Measurements from ENCODE around the gene SZRD1. TPM values are rescaled to one million over a fixed set of nuclear protein-coding genes. Genes with fewer than 3 reads are reported as not detected.

SZRD1 gene
- total and polyA plus RNA-seq, 9 of the 15 experiments (the other 6 are each of a cell fraction or from before 2014, with no cell fraction given), result 3.9 to 149 (median 82.5) TPM

DNA sequence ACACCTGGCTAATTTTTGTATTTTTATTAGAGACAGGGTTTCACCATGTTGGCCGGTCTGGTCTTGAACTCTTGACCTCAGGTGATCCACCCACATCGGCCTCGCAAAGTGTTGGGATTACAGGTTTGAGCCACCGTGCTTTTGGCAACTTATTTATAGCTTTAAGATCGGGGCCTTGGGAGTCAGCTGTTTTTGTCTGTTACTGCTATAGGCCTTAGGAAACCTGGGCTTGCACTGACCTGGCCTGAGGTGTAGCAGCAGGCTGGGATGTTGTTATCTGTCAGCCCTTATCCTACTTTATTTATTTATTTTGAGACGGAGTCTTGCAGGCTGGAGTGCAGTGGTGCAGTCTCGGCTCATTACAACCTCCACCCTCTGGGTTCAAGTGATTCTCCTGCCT, 11.4 kb downstream of the SZRD1 start:
- no peaks in the 10 kb centered on the region for H3K27me3 ChIP-seq (ENCODE audit: control insufficient read depth in 2 of 2, insufficient read depth in 2 of 2, low read length in 2 of 2)
- H4K20me1 ChIP-seq (replicated peaks; ENCODE audit: control insufficient read depth, insufficient read depth, low read length), result peaks cover 43% of the 10 kb centered on the region
- WGBS (ENCODE audit: insufficient coverage, low coverage, missing lambda C conversion rate), result 51% methylated on average over 7 of the region's 7 CpGs
- H3K9ac ChIP-seq (ENCODE audit: insufficient read depth in 1 of 2, low read depth in 2 of 2, low read length in 2 of 2), result no peak overlapping the region; a peak in 1 of 4 replicates
- TF ChIP-seq ZFP1 (CRISPR knock-in tag; IDR thresholded peaks at IDR 0.05), result no peak
- TF ChIP-seq MBD2 (IDR thresholded peaks at IDR 0.05; ENCODE audit: borderline replicate concordance, low read depth), result 0 out of 2 replicates have a peak, but pooled peaks have one; percentile 14
- no peak for TF ChIP-seq ATF7 (IDR thresholded peaks at IDR 0.05)
- H3K36me3 ChIP-seq (ENCODE audit: control insufficient read depth, insufficient read depth, low read length), result peaks cover 26% of the 10 kb centered on the region; the same call in 2 of the 3 replicates
- H3K9me3 ChIP-seq (replicated peaks; ENCODE audit: control insufficient read depth, insufficient read depth, low read depth, low read length), result no peaks in the 10 kb centered on the region
- peak in 1 of 4 experiments; percentile 8 for DNase-seq (ENCODE audit: extremely low read depth in 1 of 4, low spot score in 3 of 4)
- H3K27ac ChIP-seq (ENCODE audit: extremely low read depth, low read depth, low read length), result no peak overlapping the region
- peaks cover 22 to 24% of the 10 kb centered on the region in 2 experiments for H3K4me1 ChIP-seq (replicated peaks in 1 of 2; ENCODE audit: control insufficient read depth in 2 of 2, insufficient read depth in 2 of 2, low read length in 2 of 2)
- no peak overlapping the region for H3K4me2 ChIP-seq (ENCODE audit: insufficient read depth, low read length)
- POLR2A ChIA-PET, result interaction anchor here (0.6 to 3.9 kb wide), 6 partner anchors 9 to 276 kb away, joined by 3 to 18 read pairs (median 3); partner anchors contain the start of gene SZRD1
- CTCF ChIA-PET (ENCODE audit: low intra/inter-chr PET ratio), result no interaction called here
- H2AFZ ChIP-seq (ENCODE audit: low read depth, low read length), result no peak overlapping the region
- H3K79me2 ChIP-seq (ENCODE audit: control insufficient read depth, insufficient read depth, low read length), result peaks cover 99% of the 10 kb centered on the region
- FAIRE-seq, result no peak
- BruUV-seq (replicated peaks), result no TSS peak
- ATAC-seq, result peak; percentile 19; the same call in 1 of the 3 replicates
- H3K4me3 ChIP-seq, result no peak overlapping the region
- peaks cover 3% of the 10 kb centered on the region for H3K9me1 ChIP-seq (ENCODE audit: control insufficient read depth, insufficient read depth, low read length)
- intact Hi-C loops (cut with micrococcal nuclease), result no loop called here
- in situ Hi-C loops (cut with MboI), result no loop called here

DNA sequence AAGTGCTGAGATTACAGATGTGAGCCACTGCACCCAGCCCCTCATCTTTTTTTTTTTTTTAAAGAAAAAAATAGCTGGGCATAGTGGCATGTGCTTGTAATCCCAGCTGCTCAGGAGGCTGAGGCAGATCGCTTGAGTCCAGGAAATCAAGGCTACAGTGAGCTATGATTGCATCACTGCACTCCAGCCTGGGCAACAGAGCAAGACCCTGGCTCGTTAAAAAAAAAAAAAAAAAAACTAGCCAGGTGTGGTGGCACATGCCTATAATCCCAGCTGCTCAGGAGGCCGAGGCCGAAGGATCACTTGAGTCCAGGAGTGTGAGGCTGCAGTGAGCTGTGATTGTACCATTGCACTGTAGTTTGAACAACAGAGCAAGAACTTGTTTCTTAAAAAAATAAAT, 13.8 kb downstream of the SZRD1 start:
- peaks cover 20% of the 10 kb centered on the region; the same call in 2 of the 3 replicates for H3K36me3 ChIP-seq (ENCODE audit: control insufficient read depth, insufficient read depth, low read length)
- H3K27ac ChIP-seq (ENCODE audit: extremely low read depth, low read depth, low read length), result no peak overlapping the region
- ChIA-PET POLR2A (interaction anchor here (0.7 to 2.8 kb wide), 4 partner anchors 8 to 235 kb away, joined by 3 to 15 read pairs (median 4); no protein-coding TSS in a partner anchor), CTCF (ENCODE audit: low intra/inter-chr PET ratio) (no interaction called here)
- 85% methylated on average over 3 of the region's 4 CpGs for WGBS (ENCODE audit: insufficient coverage, low coverage, missing lambda C conversion rate)
- peaks cover 44% of the 10 kb centered on the region for H4K20me1 ChIP-seq (replicated peaks; ENCODE audit: control insufficient read depth, insufficient read depth, low read length)
- no TSS peak for BruUV-seq (replicated peaks)
- H3K9ac ChIP-seq (ENCODE audit: insufficient read depth in 1 of 2, low read depth in 2 of 2, low read length in 2 of 2), result no peak overlapping the region
- no peak overlapping the region for H2AFZ ChIP-seq (ENCODE audit: low read depth, low read length)
- intact Hi-C loops (cut with micrococcal nuclease), result no loop called here
- H3K4me3 ChIP-seq, result no peak overlapping the region
- in situ Hi-C loops (cut with MboI), result no loop called here
- H3K4me1 ChIP-seq (replicated peaks in 1 of 2; ENCODE audit: control insufficient read depth in 2 of 2, insufficient read depth in 2 of 2, low read length in 2 of 2), result peaks cover 14 to 15% of the 10 kb centered on the region in 2 experiments; a peak in 3 of 5 replicates
- DNase-seq (ENCODE audit: extremely low read depth in 1 of 4, low spot score in 3 of 4), result no peak
- no peaks in the 10 kb centered on the region for H3K27me3 ChIP-seq (ENCODE audit: control insufficient read depth in 2 of 2, insufficient read depth in 2 of 2, low read length in 2 of 2)
- no peak for ATAC-seq
- no peak overlapping the region for H3K4me2 ChIP-seq (ENCODE audit: insufficient read depth, low read length)
- H3K9me3 ChIP-seq (replicated peaks; ENCODE audit: control insufficient read depth, insufficient read depth, low read depth, low read length), result no peaks in the 10 kb centered on the region
- no peak for FAIRE-seq
- peaks cover 3% of the 10 kb centered on the region for H3K9me1 ChIP-seq (ENCODE audit: control insufficient read depth, insufficient read depth, low read length)
- peaks cover 97% of the 10 kb centered on the region for H3K79me2 ChIP-seq (ENCODE audit: control insufficient read depth, insufficient read depth, low read length)
- TF ChIP-seq ZNF316 (IDR thresholded peaks at IDR 0.05), result no peak
- TF ChIP-seq, protein P1, sequence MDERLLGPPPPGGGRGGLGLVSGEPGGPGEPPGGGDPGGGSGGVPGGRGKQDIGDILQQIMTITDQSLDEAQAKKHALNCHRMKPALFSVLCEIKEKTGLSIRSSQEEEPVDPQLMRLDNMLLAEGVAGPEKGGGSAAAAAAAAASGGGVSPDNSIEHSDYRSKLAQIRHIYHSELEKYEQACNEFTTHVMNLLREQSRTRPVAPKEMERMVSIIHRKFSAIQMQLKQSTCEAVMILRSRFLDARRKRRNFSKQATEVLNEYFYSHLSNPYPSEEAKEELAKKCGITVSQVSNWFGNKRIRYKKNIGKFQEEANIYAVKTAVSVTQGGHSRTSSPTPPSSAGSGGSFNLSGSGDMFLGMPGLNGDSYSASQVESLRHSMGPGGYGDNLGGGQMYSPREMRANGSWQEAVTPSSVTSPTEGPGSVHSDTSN (CRISPR knock-in tag; IDR thresholded peaks at IDR 0.05; ENCODE audit: low read depth), result no peak
- TF ChIP-seq, protein P1 (tag; conservative IDR thresholded peaks at IDR 0.05; ENCODE audit: low read depth), result no peak
- TF ChIP-seq, protein P2, sequence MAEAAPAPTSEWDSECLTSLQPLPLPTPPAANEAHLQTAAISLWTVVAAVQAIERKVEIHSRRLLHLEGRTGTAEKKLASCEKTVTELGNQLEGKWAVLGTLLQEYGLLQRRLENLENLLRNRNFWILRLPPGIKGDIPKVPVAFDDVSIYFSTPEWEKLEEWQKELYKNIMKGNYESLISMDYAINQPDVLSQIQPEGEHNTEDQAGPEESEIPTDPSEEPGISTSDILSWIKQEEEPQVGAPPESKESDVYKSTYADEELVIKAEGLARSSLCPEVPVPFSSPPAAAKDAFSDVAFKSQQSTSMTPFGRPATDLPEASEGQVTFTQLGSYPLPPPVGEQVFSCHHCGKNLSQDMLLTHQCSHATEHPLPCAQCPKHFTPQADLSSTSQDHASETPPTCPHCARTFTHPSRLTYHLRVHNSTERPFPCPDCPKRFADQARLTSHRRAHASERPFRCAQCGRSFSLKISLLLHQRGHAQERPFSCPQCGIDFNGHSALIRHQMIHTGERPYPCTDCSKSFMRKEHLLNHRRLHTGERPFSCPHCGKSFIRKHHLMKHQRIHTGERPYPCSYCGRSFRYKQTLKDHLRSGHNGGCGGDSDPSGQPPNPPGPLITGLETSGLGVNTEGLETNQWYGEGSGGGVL (CRISPR knock-in tag; IDR thresholded peaks at IDR 0.05), result no peak
- TF ChIP-seq HEY1 (CRISPR knock-in tag; IDR thresholded peaks at IDR 0.05; ENCODE audit: borderline replicate concordance), result no peak
- no peak for TF ChIP-seq NFRKB (IDR thresholded peaks at IDR 0.05; ENCODE audit: low read depth)
- no peak for TF ChIP-seq SREBF1 (IDR thresholded peaks at IDR 0.05; ENCODE audit: borderline replicate concordance, low read depth, low read length)
- no peak for TF ChIP-seq SMC3 (conservative IDR thresholded peaks at IDR 0.05; ENCODE audit: insufficient read depth, low read depth, low read length)
